ENCODE results near the gene APOBEC3G. TPM values are rescaled to one million over a fixed set of nuclear protein-coding genes. Genes with fewer than 3 reads are reported as not detected.

APOBEC3G gene
- polyA plus RNA-seq, 1 donor (not counting 4 experiments of a cell fraction or from before 2014, with no cell fraction given) = 7.8 TPM

DNA sequence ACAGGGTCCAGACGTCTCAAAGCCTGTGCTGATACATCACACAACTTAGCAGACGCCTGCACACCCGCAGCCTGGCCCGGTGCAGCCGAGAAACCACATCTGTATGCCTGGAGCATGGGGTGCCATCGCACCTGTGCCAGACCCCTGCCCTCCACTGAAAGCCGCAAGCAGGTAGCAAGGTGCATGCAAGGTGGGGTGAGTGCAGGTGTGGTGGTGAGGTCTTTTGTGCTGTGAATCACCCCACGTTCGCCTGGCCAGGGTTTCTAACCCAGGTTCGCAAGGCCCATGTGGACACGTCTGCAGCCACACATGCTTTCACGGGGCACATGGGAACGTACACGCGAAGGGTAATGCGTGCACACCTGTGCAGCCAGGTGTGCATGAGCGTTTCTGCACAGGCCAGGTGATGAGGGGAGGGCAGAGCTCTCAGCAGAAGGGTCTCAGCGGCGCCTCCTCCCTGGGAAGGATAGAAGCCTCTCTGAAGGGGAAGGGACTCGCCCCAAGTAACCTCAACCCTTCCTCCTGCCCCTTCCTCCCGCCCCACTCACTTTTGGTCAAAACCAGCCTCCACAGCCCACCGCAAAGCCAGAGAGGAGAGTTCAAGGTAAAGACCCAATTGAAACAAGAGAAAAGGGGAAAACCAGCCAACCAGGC, 55.9 kb downstream of the APOBEC3G start:
- Histone ChIP-seq H2AFZ (ENCODE audit: control insufficient read depth, low read length) (no peak overlapping the region), H3K4me2 (ENCODE audit: control insufficient read depth, extremely low read depth, insufficient read depth, low read depth, low read length) (no peak overlapping the region), H4K20me1 (ENCODE audit: control insufficient read depth, extremely low read depth, insufficient read depth, low read length) (no peaks in the 10 kb centered on the region), H3K9me1 (ENCODE audit: control insufficient read depth, extremely low read depth, insufficient read depth, low read length) (no peaks in the 10 kb centered on the region), H3K27ac (ENCODE audit: control insufficient read depth, insufficient read depth, low read length) (no peak overlapping the region), H3K36me3 (ENCODE audit: control insufficient read depth in 2 of 2, extremely low read depth in 1 of 2, insufficient read depth in 2 of 2, low read length in 2 of 2) (no peaks in the 10 kb centered on the region), H3K9me3 (ENCODE audit: control insufficient read depth, low read depth, low read length) (no peaks in the 10 kb centered on the region), H3K79me2 (ENCODE audit: control insufficient read depth, insufficient read depth, low read length) (no peaks in the 10 kb centered on the region), H3K27me3 (ENCODE audit: control insufficient read depth, extremely low read depth, insufficient read depth, low read length) (peaks cover 17% of the 10 kb centered on the region), H3K9ac (ENCODE audit: control insufficient read depth, extremely low read depth, insufficient read depth, low read length) (no peak overlapping the region), H3K4me3 (ENCODE audit: control insufficient read depth in 2 of 3, extremely low read depth in 1 of 3, insufficient read depth in 2 of 3, low read depth in 1 of 3, low read length in 3 of 3) (no peak overlapping the region), H3K4me1 (ENCODE audit: control insufficient read depth, extremely low read depth, insufficient read depth, low read length) (no peaks in the 10 kb centered on the region)
- dilution Hi-C loops (cut with MboI; ENCODE audit: extremely low pct_ligation_motif_present, low sequenced_read_pairs) = no loop called here
- no peak for TF ChIP-seq EZH2 (IDR thresholded peaks at IDR 0.05; ENCODE audit: low read length)
- TF ChIP-seq, protein P1, sequence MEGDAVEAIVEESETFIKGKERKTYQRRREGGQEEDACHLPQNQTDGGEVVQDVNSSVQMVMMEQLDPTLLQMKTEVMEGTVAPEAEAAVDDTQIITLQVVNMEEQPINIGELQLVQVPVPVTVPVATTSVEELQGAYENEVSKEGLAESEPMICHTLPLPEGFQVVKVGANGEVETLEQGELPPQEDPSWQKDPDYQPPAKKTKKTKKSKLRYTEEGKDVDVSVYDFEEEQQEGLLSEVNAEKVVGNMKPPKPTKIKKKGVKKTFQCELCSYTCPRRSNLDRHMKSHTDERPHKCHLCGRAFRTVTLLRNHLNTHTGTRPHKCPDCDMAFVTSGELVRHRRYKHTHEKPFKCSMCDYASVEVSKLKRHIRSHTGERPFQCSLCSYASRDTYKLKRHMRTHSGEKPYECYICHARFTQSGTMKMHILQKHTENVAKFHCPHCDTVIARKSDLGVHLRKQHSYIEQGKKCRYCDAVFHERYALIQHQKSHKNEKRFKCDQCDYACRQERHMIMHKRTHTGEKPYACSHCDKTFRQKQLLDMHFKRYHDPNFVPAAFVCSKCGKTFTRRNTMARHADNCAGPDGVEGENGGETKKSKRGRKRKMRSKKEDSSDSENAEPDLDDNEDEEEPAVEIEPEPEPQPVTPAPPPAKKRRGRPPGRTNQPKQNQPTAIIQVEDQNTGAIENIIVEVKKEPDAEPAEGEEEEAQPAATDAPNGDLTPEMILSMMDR (optimal IDR thresholded peaks at IDR 0.05 in 1 of 3, IDR thresholded peaks at IDR 0.05 in 1 of 3, conservative IDR thresholded peaks at IDR 0.05 in 1 of 3; ENCODE audit: extremely low read depth in 1 of 3, insufficient read depth in 2 of 3, low read length in 3 of 3) = no peak
- DNase-seq (ENCODE audit: low read depth, low spot score) (no peak), FAIRE-seq (no peak)

DNA sequence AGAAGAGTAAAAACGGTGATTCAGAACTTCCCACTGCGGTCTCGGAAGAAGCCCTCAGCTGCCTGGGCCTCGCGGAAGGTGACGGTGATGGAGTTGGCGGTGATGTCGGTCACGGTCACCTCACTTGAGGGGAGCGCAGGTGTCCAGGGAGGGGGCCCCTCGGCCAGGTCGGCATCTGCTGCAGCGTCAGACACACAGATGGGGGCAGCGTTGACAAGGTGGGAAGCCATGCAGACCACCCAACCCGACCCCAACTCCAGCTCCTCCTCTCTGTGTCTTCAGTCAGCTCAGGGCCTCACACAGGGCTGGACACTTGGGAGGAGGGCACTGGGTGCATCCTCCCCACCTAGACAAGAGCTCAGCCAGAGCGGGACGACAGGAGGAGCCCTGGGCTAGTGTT, 56.8 kb downstream of the APOBEC3G start:
- Histone ChIP-seq H3K4me1 (ENCODE audit: control insufficient read depth, extremely low read depth, insufficient read depth, low read length) (no peaks in the 10 kb centered on the region), H3K9ac (ENCODE audit: control insufficient read depth, extremely low read depth, insufficient read depth, low read length) (no peak overlapping the region), H3K4me3 (ENCODE audit: control insufficient read depth in 2 of 3, extremely low read depth in 1 of 3, insufficient read depth in 2 of 3, low read depth in 1 of 3, low read length in 3 of 3) (no peak overlapping the region), H3K79me2 (ENCODE audit: control insufficient read depth, insufficient read depth, low read length) (no peaks in the 10 kb centered on the region), H3K9me3 (ENCODE audit: control insufficient read depth, low read depth, low read length) (no peaks in the 10 kb centered on the region), H4K20me1 (ENCODE audit: control insufficient read depth, extremely low read depth, insufficient read depth, low read length) (no peaks in the 10 kb centered on the region), H3K9me1 (ENCODE audit: control insufficient read depth, extremely low read depth, insufficient read depth, low read length) (no peaks in the 10 kb centered on the region), H3K27me3 (ENCODE audit: control insufficient read depth, extremely low read depth, insufficient read depth, low read length) (peaks cover 17% of the 10 kb centered on the region), H3K4me2 (ENCODE audit: control insufficient read depth, extremely low read depth, insufficient read depth, low read depth, low read length) (no peak overlapping the region), H2AFZ (ENCODE audit: control insufficient read depth, low read length) (no peak overlapping the region), H3K27ac (ENCODE audit: control insufficient read depth, insufficient read depth, low read length) (no peak overlapping the region), H3K36me3 (ENCODE audit: control insufficient read depth in 2 of 2, extremely low read depth in 1 of 2, insufficient read depth in 2 of 2, low read length in 2 of 2) (no peaks in the 10 kb centered on the region)
- TF ChIP-seq, protein P1 (optimal IDR thresholded peaks at IDR 0.05 in 1 of 3, IDR thresholded peaks at IDR 0.05 in 1 of 3, conservative IDR thresholded peaks at IDR 0.05 in 1 of 3; ENCODE audit: extremely low read depth in 1 of 3, insufficient read depth in 2 of 3, low read length in 3 of 3) = no peak
- no peak for TF ChIP-seq EZH2 (IDR thresholded peaks at IDR 0.05; ENCODE audit: low read length)
- DNase-seq (ENCODE audit: low read depth, low spot score) (no peak), FAIRE-seq (no peak)
- dilution Hi-C loops (cut with MboI; ENCODE audit: extremely low pct_ligation_motif_present, low sequenced_read_pairs) = no loop called here

Measured in keratinocyte (primary cell).